ENCODE measurements around the gene CAMK2A. TPM values are rescaled to one million over a fixed set of nuclear protein-coding genes. Genes with fewer than 3 reads are reported as not detected.
A peak's percentile ranks its signal among the peaks of the same experiment; 100 is the strongest.

CAMK2A gene
- total RNA-seq, 1 donor from 2014 or later = 1.2 TPM

- no peaks in the 10 kb centered on the region for H3K36me3 ChIP-seq (ENCODE audit: insufficient read depth, low read length)
- FAIRE-seq (no peak), DNase-seq (ENCODE audit: low read depth) (no peak)
- H2AFZ ChIP-seq (ENCODE audit: low read depth, low read length) = no peak overlapping the region
- no peaks in the 10 kb centered on the region for H3K9me3 Mint-ChIP-seq (ENCODE audit: unreplicated experiment)
- TF ChIP-seq CTCF (IDR thresholded peaks at IDR 0.05; ENCODE audit: insufficient read depth, low read depth, low read length) = peak; percentile 44
- no peak for TF ChIP-seq EZH2 (IDR thresholded peaks at IDR 0.05; ENCODE audit: insufficient read depth, low read length)
- H3K9me3 ChIP-seq (ENCODE audit: insufficient read depth, low read depth, low read length) = no peaks in the 10 kb centered on the region
- H3K27me3 ChIP-seq (ENCODE audit: insufficient read depth, low read length) = peaks cover 4% of the 10 kb centered on the region
- no peaks in the 10 kb centered on the region for H4K20me1 ChIP-seq (ENCODE audit: insufficient read depth, low read length)
- no peak overlapping the region for H3K4me2 ChIP-seq (ENCODE audit: low read length)
- no peak overlapping the region for H3K4me3 ChIP-seq (ENCODE audit: insufficient read depth, low read depth, low read length)
- H3K27ac Mint-ChIP-seq (ENCODE audit: unreplicated experiment) = no peak overlapping the region
- peaks cover 4% of the 10 kb centered on the region for H3K4me1 Mint-ChIP-seq (ENCODE audit: low read depth, unreplicated experiment)
- peaks cover 3% of the 10 kb centered on the region for H3K36me3 Mint-ChIP-seq (ENCODE audit: low read depth, unreplicated experiment)
- H3K4me1 ChIP-seq (ENCODE audit: insufficient read depth, low read length) = peaks cover 10% of the 10 kb centered on the region
- H3K27ac ChIP-seq (ENCODE audit: low read depth, low read length) = no peak overlapping the region
- H3K27me3 Mint-ChIP-seq (ENCODE audit: low read depth, unreplicated experiment) = peaks cover 46% of the 10 kb centered on the region
- H3K4me3 Mint-ChIP-seq (ENCODE audit: unreplicated experiment) = no peak overlapping the region
- H3K9ac ChIP-seq (ENCODE audit: low read length) = no peak overlapping the region
- H3K79me2 ChIP-seq (ENCODE audit: insufficient read depth, low read length) = no peaks in the 10 kb centered on the region
Measured at GRCh38 chr5:150175536-150175935, 114.0 kb downstream of the CAMK2A start.

GRCh38 chr5:150175076-150175475 lies 114.5 kb downstream of the CAMK2A start:
- H3K79me2 ChIP-seq (ENCODE audit: insufficient read depth, low read length) = no peaks in the 10 kb centered on the region
- no peaks in the 10 kb centered on the region for H3K9me3 ChIP-seq (ENCODE audit: insufficient read depth, low read depth, low read length)
- H3K36me3 ChIP-seq (ENCODE audit: insufficient read depth, low read length) = no peaks in the 10 kb centered on the region
- peaks cover 6% of the 10 kb centered on the region for H3K4me1 ChIP-seq (ENCODE audit: insufficient read depth, low read length)
- no peak overlapping the region for H2AFZ ChIP-seq (ENCODE audit: low read depth, low read length)
- Mint-ChIP-seq H3K4me3 (ENCODE audit: unreplicated experiment) (no peak overlapping the region), H3K36me3 (ENCODE audit: low read depth, unreplicated experiment) (peaks cover 3% of the 10 kb centered on the region), H3K9me3 (ENCODE audit: unreplicated experiment) (peaks cover 1% of the 10 kb centered on the region), H3K4me1 (ENCODE audit: low read depth, unreplicated experiment) (peaks cover 3% of the 10 kb centered on the region), H3K27me3 (ENCODE audit: low read depth, unreplicated experiment) (peaks cover 51% of the 10 kb centered on the region), H3K27ac (ENCODE audit: unreplicated experiment) (no peak overlapping the region)
- no peaks in the 10 kb centered on the region for H4K20me1 ChIP-seq (ENCODE audit: insufficient read depth, low read length)
- peaks cover 8% of the 10 kb centered on the region for H3K27me3 ChIP-seq (ENCODE audit: insufficient read depth, low read length)
- no peak for TF ChIP-seq EZH2 (IDR thresholded peaks at IDR 0.05; ENCODE audit: insufficient read depth, low read length)
- no peak for TF ChIP-seq CTCF (IDR thresholded peaks at IDR 0.05; ENCODE audit: insufficient read depth, low read depth, low read length)
- no peak overlapping the region for H3K27ac ChIP-seq (ENCODE audit: low read depth, low read length)
- DNase-seq (ENCODE audit: low read depth) (no peak), FAIRE-seq (no peak)
- H3K4me3 ChIP-seq (ENCODE audit: insufficient read depth, low read depth, low read length) = no peak overlapping the region
- no peak overlapping the region for H3K9ac ChIP-seq (ENCODE audit: low read length)
- H3K4me2 ChIP-seq (ENCODE audit: low read length) = no peak overlapping the region

GRCh38 chr5:150174285-150174684 lies 115.3 kb downstream of the CAMK2A start:
- no peaks in the 10 kb centered on the region for H3K36me3 ChIP-seq (ENCODE audit: insufficient read depth, low read length)
- H3K27ac ChIP-seq (ENCODE audit: low read depth, low read length) = no peak overlapping the region
- no peak overlapping the region for H3K27ac Mint-ChIP-seq (ENCODE audit: unreplicated experiment)
- H3K4me3 Mint-ChIP-seq (ENCODE audit: unreplicated experiment) = no peak overlapping the region
- TF ChIP-seq CTCF (IDR thresholded peaks at IDR 0.05; ENCODE audit: insufficient read depth, low read depth, low read length) (no peak), EZH2 (IDR thresholded peaks at IDR 0.05; ENCODE audit: insufficient read depth, low read length) (no peak)
- peaks cover 59% of the 10 kb centered on the region for H3K27me3 Mint-ChIP-seq (ENCODE audit: low read depth, unreplicated experiment)
- peaks cover 6% of the 10 kb centered on the region for H3K4me1 ChIP-seq (ENCODE audit: insufficient read depth, low read length)
- no peaks in the 10 kb centered on the region for H4K20me1 ChIP-seq (ENCODE audit: insufficient read depth, low read length)
- DNase-seq (ENCODE audit: low read depth) (no peak), FAIRE-seq (no peak)
- peaks cover 3% of the 10 kb centered on the region for H3K9me3 Mint-ChIP-seq (ENCODE audit: unreplicated experiment)
- no peak overlapping the region for H2AFZ ChIP-seq (ENCODE audit: low read depth, low read length)
- H3K9me3 ChIP-seq (ENCODE audit: insufficient read depth, low read depth, low read length) = no peaks in the 10 kb centered on the region
- peaks cover 16% of the 10 kb centered on the region for H3K27me3 ChIP-seq (ENCODE audit: insufficient read depth, low read length)
- no peaks in the 10 kb centered on the region for H3K79me2 ChIP-seq (ENCODE audit: insufficient read depth, low read length)
- H3K4me3 ChIP-seq (ENCODE audit: insufficient read depth, low read depth, low read length) = no peak overlapping the region
- H3K9ac ChIP-seq (ENCODE audit: low read length) = no peak overlapping the region
- H3K36me3 Mint-ChIP-seq (ENCODE audit: low read depth, unreplicated experiment) = peaks cover 3% of the 10 kb centered on the region
- no peak overlapping the region for H3K4me2 ChIP-seq (ENCODE audit: low read length)
- peaks cover 3% of the 10 kb centered on the region for H3K4me1 Mint-ChIP-seq (ENCODE audit: low read depth, unreplicated experiment)
